Fibroblast of the aortic adventitia (primary cell): ENCODE results near the gene CSHL1. TPM values are rescaled to one million over a fixed set of nuclear protein-coding genes. Genes with fewer than 3 reads are reported as not detected.
"Not testable (repeated sequence)": the region's sequence is repeated elsewhere in the genome, so short reads cannot be mapped to it uniquely, and the experiment has no call there.

Experiments
- DNase-seq: peaks from one replicate; pipeline ENCODE4 v3.0.0-alpha.2; 2010; ENCODE audit warnings: low read depth
- H3K4me3 ChIP-seq: 2 replicates; pipeline ENCODE4 v1.5.1; 2011; ENCODE audit warnings: low read depth, mild to moderate bottlenecking, control low read depth, low read length, moderate library complexity
- CTCF ChIP-seq: IDR thresholded peaks from 2 replicates; pipeline ENCODE4 v1.5.1; 2011; ENCODE audit warnings: mild to moderate bottlenecking, low read length, control low read depth, inconsistent platforms; ENCODE audit not compliant: insufficient read depth
- total RNA-seq: library from RNA; depleted of rRNA; stranded (reverse); fragments of >200 nt; gene quantifications from 2 replicates; pipeline ENCODE4 v1.2.3, GENCODE V29; 2012; ENCODE audit warnings: low replicate concordance

CSHL1 gene
- total RNA-seq, 1 donor: not detected

DNA sequence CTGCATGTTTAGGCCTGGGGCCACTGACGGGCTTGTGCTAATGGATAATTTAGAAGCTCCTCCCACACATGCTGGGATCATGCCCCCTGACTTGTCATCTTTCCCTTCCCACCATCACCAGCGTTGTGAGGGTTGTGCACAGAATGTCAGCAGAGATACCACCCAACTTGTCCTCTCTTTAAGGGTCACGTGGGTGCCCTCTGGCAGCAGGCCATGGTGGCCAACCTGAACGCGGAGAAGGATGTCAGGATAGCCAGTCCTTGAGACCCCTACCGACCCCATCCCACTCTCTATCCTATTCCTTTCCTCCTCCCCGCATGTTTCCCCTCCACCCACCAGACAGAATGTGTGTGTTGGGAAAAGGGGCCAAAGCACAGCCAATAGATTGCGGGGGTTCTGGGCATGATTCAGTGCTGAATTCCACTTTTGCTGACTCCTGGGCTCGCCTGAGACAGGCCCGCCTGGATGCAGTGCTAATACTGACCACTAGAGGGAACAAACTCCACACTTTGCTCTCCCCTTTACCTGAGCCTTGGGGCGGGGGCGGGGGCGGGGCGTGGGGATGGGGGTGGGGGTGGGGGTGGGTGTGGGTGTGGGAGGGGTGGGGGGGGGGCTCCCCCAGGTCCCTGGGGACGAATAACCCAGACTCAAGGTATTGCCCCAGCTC is 29.0 kb downstream of the CSHL1 start, which contains the start of gene GH2:
Gene GH2 (minus strand): TSS at position 10 of the 667 bp plus-strand sequence. CDS start 143 bp downstream, outside the sequence.
- peak; percentile 71 for TF ChIP-seq CTCF
- no peak within 1 kb of the TSS for H3K4me3 ChIP-seq
- peak; percentile 47 for DNase-seq

DNA sequence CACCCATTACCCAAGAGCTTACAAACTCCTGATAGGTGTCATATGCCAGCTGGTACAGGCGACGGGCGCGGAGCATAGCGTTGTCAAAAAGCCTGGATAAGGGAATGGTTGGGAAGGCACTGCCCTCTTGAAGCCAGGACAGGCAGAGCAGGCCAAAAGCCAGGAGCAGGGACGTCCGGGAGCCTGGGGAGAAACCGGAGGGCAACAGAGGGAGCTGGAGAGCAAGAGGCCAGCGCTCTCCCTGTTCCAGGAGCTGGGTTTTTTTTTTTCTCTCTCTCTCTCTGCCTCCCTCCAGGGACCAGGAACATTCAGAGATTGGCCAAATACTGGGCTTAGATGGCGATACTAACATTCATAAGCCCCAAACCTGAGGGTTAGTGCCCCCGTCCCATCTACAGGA is 29.7 kb downstream of the CSHL1 start:
- not testable (repeated sequence) for H3K4me3 ChIP-seq, DNase-seq

DNA sequence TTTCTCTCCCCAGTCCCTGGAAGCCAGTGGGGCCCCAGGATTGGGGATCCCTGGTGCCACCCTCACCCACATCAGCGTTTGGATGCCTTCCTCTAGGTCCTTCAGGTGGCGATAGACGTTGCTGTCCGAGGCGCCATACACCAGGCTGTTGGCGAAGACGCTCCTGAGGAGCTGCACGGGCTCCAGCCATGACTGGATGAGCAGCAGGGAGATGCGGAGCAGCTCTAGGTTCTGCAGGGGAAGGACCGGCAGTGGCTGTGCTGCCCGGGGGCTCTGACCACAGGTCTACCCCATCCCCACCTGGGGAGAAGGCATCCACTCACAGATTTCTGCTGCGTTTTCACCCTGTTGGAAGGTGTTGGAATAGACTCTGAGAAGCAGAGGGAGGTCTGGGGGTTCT is 30.4 kb downstream of the CSHL1 start:
- H3K4me3 ChIP-seq: no peak overlapping the region
- no peak for DNase-seq
- no peak for TF ChIP-seq CTCF

- not testable (repeated sequence) for H3K4me3 ChIP-seq, DNase-seq
Observed at GRCh38 chr17:63878413-63878812, 32.6 kb downstream of the CSHL1 start.

DNA sequence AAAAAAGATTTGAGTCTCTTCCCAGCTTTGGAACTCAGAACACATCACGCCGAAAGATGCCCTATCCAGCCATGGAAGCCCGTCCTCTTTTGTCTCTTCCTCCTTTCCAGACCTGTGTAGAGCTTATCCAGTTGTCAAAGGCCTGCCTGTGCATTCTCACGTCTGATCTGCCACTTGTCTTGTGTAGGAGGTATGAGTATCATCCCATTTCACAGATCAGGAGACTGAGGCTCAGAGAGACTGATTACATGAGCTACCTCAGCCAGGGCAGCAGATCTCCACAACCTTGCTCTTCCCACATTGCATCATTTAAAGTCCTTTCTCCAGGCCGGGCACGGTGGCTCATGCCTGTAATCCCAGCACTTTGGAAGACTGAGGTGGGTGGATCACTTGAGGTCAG is 36.4 kb downstream of the CSHL1 start:
- not testable (repeated sequence) for H3K4me3 ChIP-seq, DNase-seq

- not testable (repeated sequence) for H3K4me3 ChIP-seq, DNase-seq
Observed at GRCh38 chr17:63874061-63874626, 36.9 kb downstream of the CSHL1 start.

DNA sequence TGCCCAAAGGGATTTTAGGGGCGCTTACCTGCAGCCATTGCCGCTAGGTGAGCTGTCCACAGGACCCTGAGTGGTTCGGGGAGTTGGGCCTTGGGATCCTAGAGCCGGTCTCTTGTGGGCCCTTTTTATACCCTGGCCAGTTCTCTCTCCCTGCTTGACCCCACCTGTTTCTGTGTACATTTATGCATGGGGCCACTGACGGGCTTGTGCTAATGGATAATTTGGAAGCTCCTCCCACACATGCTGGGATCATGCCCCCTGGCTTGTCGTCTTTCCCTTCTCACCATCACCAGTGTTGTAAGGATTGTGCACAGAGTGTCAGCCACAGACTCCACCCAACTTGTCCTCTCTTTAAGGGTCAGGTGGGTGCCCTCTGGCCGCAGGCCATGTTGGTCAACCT is 37.5 kb downstream of the CSHL1 start, which contains the start of gene CSH2:
Gene CSH2 (minus strand): TSS at position 101 of the 400 bp plus-strand sequence. CDS start 63 bp downstream, at position 38.
- DNase-seq, H3K4me3 ChIP-seq: not testable (repeated sequence)

- not testable (repeated sequence) for H3K4me3 ChIP-seq, DNase-seq
Observed at GRCh38 chr17:63871646-63872365, 39.3 kb downstream of the CSHL1 start.

GRCh38 chr17:63870292-63870665 is 40.8 kb downstream of the CSHL1 start:
- peak; percentile 65 for DNase-seq
- H3K4me3 ChIP-seq: not testable (repeated sequence)

- H3K4me3 ChIP-seq: not testable (repeated sequence)
- peak; percentile 6 for TF ChIP-seq CTCF
- peak; percentile 31 for DNase-seq
Observed at GRCh38 chr17:63869491-63870291, 41.4 kb downstream of the CSHL1 start.
